Transverse colon (tissue), 4 donors: ENCODE data around the gene GMDS. TPM values are rescaled to one million over a fixed set of nuclear protein-coding genes. Genes with fewer than 3 reads are reported as not detected.

Experiments
- DNase-seq: peaks from one replicate; pipeline ENCODE4 v3.0.0-alpha.2; 2019
- H3K27ac ChIP-seq, 4 donors: fragments of 200-600 bp; sonication (generic); 2 replicates each; pipeline ENCODE4 v1.5.1; 2016 to 2018; ENCODE audit warnings: inconsistent platforms in 4 of 4
- H3K27me3 ChIP-seq: fragments of 200-600 bp; sonication (generic); 2 replicates; pipeline ENCODE4 v1.5.1; 2017; ENCODE audit warnings: inconsistent platforms
- H3K36me3 ChIP-seq, 4 donors: fragments of 200-600 bp; sonication (generic); 2 replicates each; pipeline ENCODE4 v1.5.1; 2017 to 2019; ENCODE audit warnings: inconsistent platforms in 4 of 4
- H3K4me1 ChIP-seq, 4 donors: fragments of 200-600 bp; sonication (generic); 2 replicates each; pipeline ENCODE4 v1.5.1; 2017 to 2020; ENCODE audit warnings: inconsistent platforms in 4 of 4
- H3K4me3 ChIP-seq, 4 donors: fragments of 200-600 bp; sonication (generic); 1 replicate in 1 of 4; 2 replicates in 3 of 4; pipeline versions ENCODE4 v1.5.1 to v1.6.1; 2017 to 2019; ENCODE audit warnings: inconsistent platforms in 4 of 4
- H3K9me3 ChIP-seq, 2 donors: fragments of 200-600 bp; sonication (generic); 2 replicates each; pipeline ENCODE4 v1.5.1; 2017 to 2019; ENCODE audit warnings: inconsistent platforms in 2 of 2
- CTCF ChIP-seq, 5 experiments: fragments of 200-600 bp in 3 of 5; fragments of 450-650 bp in 2 of 5; sonication (generic) in 3 of 5; IDR thresholded peaks; 1 replicate in 2 of 5; 2 replicates in 3 of 5; pipeline ENCODE4 v1.5.1; 2016 to 2017; ENCODE audit warnings: antibody characterized with exemption in 5 of 5, inconsistent platforms in 3 of 5, mild to moderate bottlenecking in 2 of 5, moderate library complexity in 1 of 5
- EP300 ChIP-seq: sonication (generic); formaldehyde crosslinking; IDR thresholded peaks from one replicate; pipeline ENCODE4 v1.6.1; 2017; ENCODE audit warnings: antibody characterized with exemption, low read depth
- POLR2A ChIP-seq: fragments of 450-650 bp; IDR thresholded peaks from one replicate; pipeline ENCODE4 v1.6.1; 2016; ENCODE audit warnings: antibody characterized with exemption, mild to moderate bottlenecking, moderate library complexity
- POLR2AphosphoS5 ChIP-seq, 3 donors: sonication (generic); formaldehyde crosslinking; IDR thresholded peaks; one replicate each; pipeline ENCODE4 v1.6.1; 2016; ENCODE audit warnings: antibody characterized with exemption in 3 of 3
- WGBS, 2 donors: methylation state at CpG; one replicate each; pipeline ENCODE4 v1.1.5; 2018; ENCODE audit warnings: low coverage in 1 of 2; 5-methylcytosine and 5-hydroxymethylcytosine counted together
- in situ Hi-C, 4 donors: fragments of 200-750 bp; cut with MboI; loops; one replicate each; pipeline versions ENCODE4 v1.15.0 to v1.15.1; 2017; ENCODE audit warnings: low sequenced_read_pairs in 3 of 4, low pct_ligation_motif_present in 1 of 4, low pct_unique_long_range_greater_than_20kb in 1 of 4
- intact Hi-C: fragments of 100-400 bp; cut with DNase I; formaldehyde crosslinking; loops from one replicate; pipeline ENCODE4 v1.15.1; 2023; ENCODE audit warnings: low total_unique reads
- total RNA-seq, 4 donors: library from RNA; depleted of rRNA; stranded (reverse); fragments of >200 nt; gene quantifications; one replicate each; pipeline ENCODE4 v1.1.0, GENCODE V29; 2016

GMDS gene
- total RNA-seq, 4 donors from 2014 or later = 66.2 to 546 (median 102) TPM

GRCh38 chr6:1917626-1918371, 327.6 kb downstream of the GMDS start:
- WGBS, 2 donors = 67 to 81% methylated on average over 7 to 9 of the region's 9 CpGs
- Histone ChIP-seq H3K4me1 (no peaks in the 10 kb centered on the region), H3K27me3 (no peaks in the 10 kb centered on the region), H3K9me3 (no peaks in the 10 kb centered on the region), H3K36me3 (no peaks in the 10 kb centered on the region), H3K4me3 (no peak overlapping the region), H3K27ac (no peak overlapping the region)
- TF ChIP-seq POLR2A (no peak), CTCF (IDR thresholded peaks at IDR 0.05) (no peak), EP300 (no peak), POLR2AphosphoS5 (IDR thresholded peaks at IDR 0.05) (no peak)
- in situ Hi-C loops = no loop called here
- intact Hi-C loops = no loop called here
- DNase-seq = no peak

GRCh38 chr6:1916334-1917070, 328.9 kb downstream of the GMDS start:
- DNase-seq = no peak
- Histone ChIP-seq H3K36me3 (no peaks in the 10 kb centered on the region), H3K27ac (no peak overlapping the region), H3K9me3 (no peaks in the 10 kb centered on the region), H3K4me1 (no peaks in the 10 kb centered on the region), H3K27me3 (no peaks in the 10 kb centered on the region), H3K4me3 (no peak overlapping the region)
- intact Hi-C loops (no loop called here), in situ Hi-C loops (no loop called here)
- 85 to 96% methylated on average over 7 to 8 of the region's 8 CpGs for WGBS, 2 donors
- no peak for TF ChIP-seq POLR2AphosphoS5 (IDR thresholded peaks at IDR 0.05)
- no peak for TF ChIP-seq POLR2A
- TF ChIP-seq EP300 = no peak
- no peak for TF ChIP-seq CTCF (IDR thresholded peaks at IDR 0.05)

DNA sequence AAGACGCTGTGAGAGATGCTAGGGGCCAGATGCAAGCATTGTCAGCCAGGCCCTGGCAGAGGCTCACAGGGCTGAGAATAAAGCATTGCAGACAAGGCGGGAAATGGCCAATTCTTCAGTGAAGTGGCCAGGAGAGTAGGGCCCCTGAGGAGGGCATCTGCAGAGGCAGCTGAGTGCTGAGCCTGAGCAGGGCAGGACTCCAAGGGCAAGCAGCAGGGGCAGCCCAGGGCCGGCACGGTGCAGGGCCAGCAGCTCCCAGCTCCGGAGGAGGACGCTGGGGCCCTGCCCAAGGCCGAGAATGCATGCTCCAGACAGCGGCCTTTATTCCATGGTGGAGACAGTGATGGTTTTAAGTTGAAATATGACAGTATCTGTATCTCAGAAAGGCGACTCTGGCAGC, 330.2 kb downstream of the GMDS start:
- WGBS, 2 donors = 93% methylated on average over 9 of the region's 9 CpGs; no CpG with 5 or more reads in 1 of the 2 donors
- no peaks in the 10 kb centered on the region for H3K9me3 ChIP-seq
- H3K36me3 ChIP-seq = no peaks in the 10 kb centered on the region
- H3K27me3 ChIP-seq = no peaks in the 10 kb centered on the region
- no peak for DNase-seq
- intact Hi-C loops = no loop called here
- TF ChIP-seq POLR2A (no peak), CTCF (IDR thresholded peaks at IDR 0.05) (no peak), EP300 (no peak), POLR2AphosphoS5 (IDR thresholded peaks at IDR 0.05) (no peak)
- no peaks in the 10 kb centered on the region for H3K4me1 ChIP-seq
- H3K27ac ChIP-seq = no peak overlapping the region
- H3K4me3 ChIP-seq = no peak overlapping the region
- in situ Hi-C loops = no loop called here

GRCh38 chr6:1913577-1913976, 331.8 kb downstream of the GMDS start:
- WGBS, 2 donors = 71 to 82% methylated on average over 3 of the region's 3 CpGs
- TF ChIP-seq POLR2A = no peak
- no peak for TF ChIP-seq POLR2AphosphoS5 (IDR thresholded peaks at IDR 0.05)
- TF ChIP-seq CTCF (IDR thresholded peaks at IDR 0.05) = no peak
- no peak for TF ChIP-seq EP300
- Histone ChIP-seq H3K27me3 (no peaks in the 10 kb centered on the region), H3K36me3 (no peaks in the 10 kb centered on the region), H3K27ac (no peak overlapping the region), H3K9me3 (no peaks in the 10 kb centered on the region), H3K4me3 (no peak overlapping the region), H3K4me1 (no peaks in the 10 kb centered on the region)
- intact Hi-C loops (no loop called here), in situ Hi-C loops (no loop called here)
- DNase-seq = no peak
